SK-N-SH (cell line): ENCODE results near the gene RHOH. TPM values are rescaled to one million over a fixed set of nuclear protein-coding genes. Genes with fewer than 3 reads are reported as not detected.

Source experiments
- CTCF ChIA-PET: fragments of 300-600, 350-600 bp; formaldehyde crosslinking; extraction: SDS; loops from one replicate; lab custom pipeline; 2021; lab: Yijun Ruan, JAX
- POLR2A ChIA-PET: fragments of 350-600 bp; sonication (Branson Sonifier 250); formaldehyde crosslinking; extraction: SDS; loops from one replicate; lab custom pipeline; 2020; ENCODE audit warnings: antibody characterized with exemption, inconsistent platforms; lab: Yijun Ruan, JAX
- DNase-seq: peaks from one replicate; pipeline ENCODE4 v3.0.0; 2012
- H2AFZ ChIP-seq: fragments of 200-600 bp; sonication (generic); 2 replicates; pipeline ENCODE4 v1.8.1; 2016; ENCODE audit warnings: antibody characterized with exemption, mild to moderate bottlenecking, low read depth
- H3F3A ChIP-seq: fragments of 200-600 bp; sonication (generic); replicated peaks from 2 replicates; pipeline ENCODE3; 2016; ENCODE audit warnings: antibody characterized with exemption, mild to moderate bottlenecking; ENCODE audit not compliant: insufficient read depth
- H3K27ac ChIP-seq, 2 experiments: fragments of 200-500 bp in 1 of 2; fragments of 200-600 bp in 1 of 2; sonication (Bioruptor generic) in 1 of 2; sonication (generic), shearing (Covaris generic) in 1 of 2; 2 replicates each; pipeline versions ENCODE4 v1.5.1 to v1.6.1; 2014 to 2016; ENCODE audit warnings: low read depth in 2 of 2, inconsistent platforms in 1 of 2, low read length in 1 of 2, mild to moderate bottlenecking in 1 of 2, mixed read lengths in 1 of 2
- H3K27me3 ChIP-seq: fragments of 200-600 bp; sonication (generic), shearing (Covaris generic); 2 replicates; pipeline ENCODE4 v1.6.1; 2016; ENCODE audit warnings: mixed run types; ENCODE audit not compliant: insufficient read depth
- H3K36me3 ChIP-seq, 2 experiments: fragments of 200-500 bp in 1 of 2; fragments of 200-600 bp in 1 of 2; sonication (Bioruptor generic) in 1 of 2; sonication (generic) in 1 of 2; replicated peaks in 1 of 2; 2 replicates each; pipeline versions ENCODE3 to v1.5.1; 2014 to 2016; ENCODE audit warnings: low read length in 1 of 2, mild to moderate bottlenecking in 1 of 2; ENCODE audit not compliant: insufficient read depth in 2 of 2, control insufficient read depth in 1 of 2
- H3K4me1 ChIP-seq, 2 experiments: fragments of 200-500 bp in 1 of 2; fragments of 200-600 bp in 1 of 2; sonication (Bioruptor generic) in 1 of 2; sonication (generic), shearing (Covaris generic) in 1 of 2; 2 replicates each; pipeline versions ENCODE4 v1.5.1 to v1.6.1; 2014 to 2016; ENCODE audit warnings: low read depth in 1 of 2, low read length in 1 of 2, mixed run types in 1 of 2; ENCODE audit not compliant: insufficient read depth in 2 of 2, control insufficient read depth in 1 of 2
- H3K4me2 ChIP-seq: fragments of 200-600 bp; sonication (generic), shearing (Covaris generic); 2 replicates; pipeline ENCODE4 v1.6.1; 2017; ENCODE audit warnings: mixed run types
- H3K4me3 ChIP-seq, 2 experiments: fragments of 200-500 bp in 1 of 2; fragments of 200-600 bp in 1 of 2; sonication (Bioruptor generic) in 1 of 2; sonication (generic), shearing (Covaris generic) in 1 of 2; 2 replicates each; pipeline versions ENCODE4 v1.5.1 to v1.8.1; 2014 to 2016; ENCODE audit warnings: low read depth in 2 of 2, inconsistent platforms in 1 of 2, low read length in 1 of 2, mild to moderate bottlenecking in 1 of 2, mixed read lengths in 1 of 2, moderate library complexity in 1 of 2
- H3K79me2 ChIP-seq: fragments of 200-600 bp; sonication (generic); 2 replicates; pipeline ENCODE4 v1.8.1; 2017; ENCODE audit warnings: mild to moderate bottlenecking; ENCODE audit not compliant: insufficient read depth
- H3K9ac ChIP-seq: fragments of 200-600 bp; sonication (generic); 2 replicates; pipeline ENCODE4 v1.6.1; 2017; ENCODE audit warnings: mixed run types
- H3K9me2 ChIP-seq: fragments of 200-600 bp; sonication (generic); 2 replicates; pipeline ENCODE4 v1.6.1; 2017; ENCODE audit warnings: mixed run types
- H3K9me3 ChIP-seq: fragments of 200-600 bp; sonication (generic); 2 replicates; pipeline ENCODE4 v1.6.1; 2017; ENCODE audit warnings: mixed run types, mild to moderate bottlenecking, moderate library complexity
- H4K20me1 ChIP-seq: fragments of 200-600 bp; sonication (generic); 2 replicates; pipeline ENCODE4 v1.6.1; 2017; ENCODE audit warnings: mild to moderate bottlenecking, mixed run types; ENCODE audit not compliant: insufficient read depth
- EZH2phosphoT487 ChIP-seq: fragments of 200-600 bp; sonication (generic); IDR thresholded peaks from 2 replicates; pipeline ENCODE4 v1.6.1; 2017; ENCODE audit warnings: low read depth, mixed run types, mild to moderate bottlenecking, antibody characterized with exemption, moderate library complexity, borderline replicate concordance
- FOSL2 ChIP-seq: IDR thresholded peaks from 2 replicates; pipeline ENCODE4 v1.4.0; 2012; ENCODE audit warnings: low read depth, mild to moderate bottlenecking, moderate library complexity, borderline replicate concordance
- FOXJ3 ChIP-seq: sonication (generic); formaldehyde crosslinking; IDR thresholded peaks from 2 replicates; pipeline ENCODE4 v1.5.1; 2020; ENCODE audit warnings: mild to moderate bottlenecking, missing genetic modification reagents
- GATA2 ChIP-seq: sonication (generic); formaldehyde crosslinking; IDR thresholded peaks from 2 replicates; pipeline ENCODE4 v1.5.0; 2020; ENCODE audit warnings: mild to moderate bottlenecking, missing genetic modification reagents
- MEF2A ChIP-seq: IDR thresholded peaks from 2 replicates; pipeline ENCODE4 v1.4.0; 2012; ENCODE audit warnings: low read depth, borderline replicate concordance
- MXI1 ChIP-seq: IDR thresholded peaks from 2 replicates; pipeline ENCODE4 v1.6.1; 2012; ENCODE audit warnings: mild to moderate bottlenecking, low read depth, low read length, improper control_type of control experiment
- NRF1 ChIP-seq: IDR thresholded peaks from 2 replicates; pipeline ENCODE4 v1.6.1; 2012; ENCODE audit warnings: low read depth, mild to moderate bottlenecking, low read length
- RAD21 ChIP-seq: IDR thresholded peaks from 2 replicates; pipeline ENCODE4 v1.6.1; 2012; ENCODE audit warnings: mild to moderate bottlenecking, low read length
- RCOR1 ChIP-seq: fragments of 150-350 bp; IDR thresholded peaks from 2 replicates; pipeline ENCODE4 v1.6.1; 2017; ENCODE audit warnings: antibody characterized with exemption, low read length
- RFX5 ChIP-seq: IDR thresholded peaks from 2 replicates; pipeline ENCODE4 v1.6.1; 2012; ENCODE audit warnings: mild to moderate bottlenecking, improper control_type of control experiment, low read length
- RXRA ChIP-seq: IDR thresholded peaks from 2 replicates; pipeline ENCODE4 v1.4.0; 2012; ENCODE audit warnings: low read depth, mild to moderate bottlenecking, borderline replicate concordance
- SMC3 ChIP-seq: IDR thresholded peaks from 2 replicates; pipeline ENCODE4 v1.6.1; 2012; ENCODE audit warnings: low read depth, low read length, improper control_type of control experiment
- TCF12 ChIP-seq: IDR thresholded peaks from 2 replicates; pipeline ENCODE4 v1.4.0; 2012
- TEAD4 ChIP-seq: IDR thresholded peaks from 2 replicates; pipeline ENCODE4 v1.4.0; 2012; ENCODE audit warnings: mild to moderate bottlenecking, borderline replicate concordance; ENCODE audit not compliant: insufficient read depth
- YY1 ChIP-seq: IDR thresholded peaks from 2 replicates; pipeline ENCODE4 v1.4.0; 2012; ENCODE audit warnings: low read depth, mild to moderate bottlenecking
- WGBS: methylation state at CpG from one replicate; pipeline ENCODE4 v1.1.6; 2017; ENCODE audit warnings: low lambda C conversion rate; 5-methylcytosine and 5-hydroxymethylcytosine counted together
- polyA plus RNA-seq, 3 experiments: library from polyadenylated mRNA; depleted of rRNA; stranded (reverse); fragments of >200 nt; gene quantifications; 2 replicates each; pipeline ENCODE4 v1.2.3, GENCODE V29; 2012
- TF ChIP-seq, protein P1 (sequence below): IDR thresholded peaks from 2 replicates; pipeline ENCODE4 v1.4.0; 2012; ENCODE audit warnings: low read depth, borderline replicate concordance
- TF ChIP-seq, protein P2 (sequence below): IDR thresholded peaks from 2 replicates; pipeline ENCODE4; 2012
- TF ChIP-seq, protein P3 (sequence below): fragments of 200-600 bp; sonication (generic); IDR thresholded peaks from 2 replicates; pipeline ENCODE4 v1.6.1; 2017; ENCODE audit warnings: antibody characterized with exemption, mild to moderate bottlenecking, moderate library complexity

The RHOH gene
- polyA plus RNA-seq, 1 of the 3 experiments (the other 2 are of a cell fraction): not detected

DNA sequence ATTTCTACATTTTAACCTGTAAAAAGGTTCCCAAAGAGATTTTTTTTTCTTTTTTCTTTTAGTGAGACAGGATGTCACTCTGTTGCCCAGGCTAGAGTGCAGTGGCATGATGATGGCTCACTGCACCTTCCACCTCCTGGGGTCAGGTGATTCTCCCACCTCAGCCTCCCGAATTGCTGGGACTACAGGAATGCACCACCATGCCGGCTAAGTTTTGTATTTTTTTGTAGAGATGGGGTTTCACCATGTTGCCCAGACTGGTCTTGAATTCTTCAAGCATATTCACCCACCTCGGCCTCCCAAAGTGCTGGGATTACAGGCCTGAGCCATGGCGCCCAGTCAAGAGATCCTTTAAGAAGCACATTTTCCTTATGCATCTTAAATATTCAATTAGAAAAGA lies 12.6 kb downstream of the RHOH start:
- POLR2A ChIA-PET: no interaction called here

DNA sequence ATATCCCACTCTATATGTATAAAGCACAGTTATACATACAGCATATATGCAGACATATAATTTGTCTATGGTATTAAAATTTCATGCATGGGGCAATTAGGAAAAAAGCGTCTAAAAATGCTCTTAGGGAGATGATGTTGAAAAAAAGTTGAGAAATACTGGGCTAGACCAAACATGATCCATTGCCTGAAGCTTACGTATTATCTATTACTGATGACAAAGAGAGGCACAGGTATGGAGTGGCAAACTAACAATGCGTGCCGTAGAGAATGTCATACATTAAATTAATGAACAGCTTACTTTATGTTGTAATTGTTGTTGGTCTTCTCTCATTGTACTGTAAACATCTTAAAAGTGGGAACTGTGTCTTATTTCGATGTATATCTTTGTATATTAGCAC lies 13.9 kb downstream of the RHOH start:
- H3K27me3 ChIP-seq: no peaks in the 10 kb centered on the region
- H3K4me1 ChIP-seq: peaks cover 5 to 6% of the 10 kb centered on the region in 2 experiments; a peak in 3 of 4 replicates
- no peaks in the 10 kb centered on the region for H4K20me1 ChIP-seq
- ChIA-PET POLR2A (no interaction called here), CTCF (no interaction called here)
- H3K79me2 ChIP-seq: no peaks in the 10 kb centered on the region
- H2AFZ ChIP-seq: no peak overlapping the region
- no peaks in the 10 kb centered on the region for H3K36me3 ChIP-seq
- TF ChIP-seq SMC3 (no peak), RXRA (no peak), TCF12 (no peak), YY1 (no peak), NRF1 (no peak), TEAD4 (no peak), GATA2 (CRISPR knock-in tag) (no peak)
- TF ChIP-seq, protein P1, sequence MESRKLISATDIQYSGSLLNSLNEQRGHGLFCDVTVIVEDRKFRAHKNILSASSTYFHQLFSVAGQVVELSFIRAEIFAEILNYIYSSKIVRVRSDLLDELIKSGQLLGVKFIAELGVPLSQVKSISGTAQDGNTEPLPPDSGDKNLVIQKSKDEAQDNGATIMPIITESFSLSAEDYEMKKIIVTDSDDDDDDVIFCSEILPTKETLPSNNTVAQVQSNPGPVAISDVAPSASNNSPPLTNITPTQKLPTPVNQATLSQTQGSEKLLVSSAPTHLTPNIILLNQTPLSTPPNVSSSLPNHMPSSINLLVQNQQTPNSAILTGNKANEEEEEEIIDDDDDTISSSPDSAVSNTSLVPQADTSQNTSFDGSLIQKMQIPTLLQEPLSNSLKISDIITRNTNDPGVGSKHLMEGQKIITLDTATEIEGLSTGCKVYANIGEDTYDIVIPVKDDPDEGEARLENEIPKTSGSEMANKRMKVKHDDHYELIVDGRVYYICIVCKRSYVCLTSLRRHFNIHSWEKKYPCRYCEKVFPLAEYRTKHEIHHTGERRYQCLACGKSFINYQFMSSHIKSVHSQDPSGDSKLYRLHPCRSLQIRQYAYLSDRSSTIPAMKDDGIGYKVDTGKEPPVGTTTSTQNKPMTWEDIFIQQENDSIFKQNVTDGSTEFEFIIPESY: no peak
- no peak overlapping the region for H3K9ac ChIP-seq
- H3K4me3 ChIP-seq: no peak overlapping the region
- no peaks in the 10 kb centered on the region for H3K9me3 ChIP-seq
- H3K9me2 ChIP-seq: no peaks in the 10 kb centered on the region
- no peak overlapping the region for H3K27ac ChIP-seq
- H3K4me2 ChIP-seq: no peak overlapping the region
- no peaks in the 10 kb centered on the region for H3F3A ChIP-seq
- WGBS: 94% methylated on average over 5 of the region's 5 CpGs
- no peak for DNase-seq

More for the DNA sequence above, 12.6 kb downstream of the RHOH start:
- Histone ChIP-seq H3K4me3 (no peak overlapping the region), H3K27ac (no peak overlapping the region), H3K4me1 (peaks cover 8 to 9% of the 10 kb centered on the region in 2 experiments; a peak in 3 of 4 replicates), H3K79me2 (no peaks in the 10 kb centered on the region)
- TF ChIP-seq MEF2A (no peak), RCOR1 (no peak), RFX5 (no peak), RXRA (no peak), MXI1 (no peak), FOSL2 (no peak), YY1 (no peak), FOXJ3 (CRISPR knock-in tag) (no peak), EZH2phosphoT487 (no peak), RAD21 (no peak)
- TF ChIP-seq, protein P2, sequence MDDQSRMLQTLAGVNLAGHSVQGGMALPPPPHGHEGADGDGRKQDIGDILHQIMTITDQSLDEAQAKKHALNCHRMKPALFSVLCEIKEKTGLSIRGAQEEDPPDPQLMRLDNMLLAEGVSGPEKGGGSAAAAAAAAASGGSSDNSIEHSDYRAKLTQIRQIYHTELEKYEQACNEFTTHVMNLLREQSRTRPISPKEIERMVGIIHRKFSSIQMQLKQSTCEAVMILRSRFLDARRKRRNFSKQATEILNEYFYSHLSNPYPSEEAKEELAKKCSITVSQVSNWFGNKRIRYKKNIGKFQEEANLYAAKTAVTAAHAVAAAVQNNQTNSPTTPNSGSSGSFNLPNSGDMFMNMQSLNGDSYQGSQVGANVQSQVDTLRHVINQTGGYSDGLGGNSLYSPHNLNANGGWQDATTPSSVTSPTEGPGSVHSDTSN: no peak
- TF ChIP-seq, protein P3, sequence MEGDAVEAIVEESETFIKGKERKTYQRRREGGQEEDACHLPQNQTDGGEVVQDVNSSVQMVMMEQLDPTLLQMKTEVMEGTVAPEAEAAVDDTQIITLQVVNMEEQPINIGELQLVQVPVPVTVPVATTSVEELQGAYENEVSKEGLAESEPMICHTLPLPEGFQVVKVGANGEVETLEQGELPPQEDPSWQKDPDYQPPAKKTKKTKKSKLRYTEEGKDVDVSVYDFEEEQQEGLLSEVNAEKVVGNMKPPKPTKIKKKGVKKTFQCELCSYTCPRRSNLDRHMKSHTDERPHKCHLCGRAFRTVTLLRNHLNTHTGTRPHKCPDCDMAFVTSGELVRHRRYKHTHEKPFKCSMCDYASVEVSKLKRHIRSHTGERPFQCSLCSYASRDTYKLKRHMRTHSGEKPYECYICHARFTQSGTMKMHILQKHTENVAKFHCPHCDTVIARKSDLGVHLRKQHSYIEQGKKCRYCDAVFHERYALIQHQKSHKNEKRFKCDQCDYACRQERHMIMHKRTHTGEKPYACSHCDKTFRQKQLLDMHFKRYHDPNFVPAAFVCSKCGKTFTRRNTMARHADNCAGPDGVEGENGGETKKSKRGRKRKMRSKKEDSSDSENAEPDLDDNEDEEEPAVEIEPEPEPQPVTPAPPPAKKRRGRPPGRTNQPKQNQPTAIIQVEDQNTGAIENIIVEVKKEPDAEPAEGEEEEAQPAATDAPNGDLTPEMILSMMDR: no peak
- TF ChIP-seq, all 33 proteins: peak for 0
- CTCF ChIA-PET: no interaction called here
- H2AFZ ChIP-seq: no peak overlapping the region
- no peaks in the 10 kb centered on the region for H3K9me3 ChIP-seq
- no peaks in the 10 kb centered on the region for H3F3A ChIP-seq
- H3K9ac ChIP-seq: no peak overlapping the region
- no peak overlapping the region for H3K4me2 ChIP-seq
- 89% methylated on average over 4 of the region's 4 CpGs for WGBS
- DNase-seq: no peak
- H3K36me3 ChIP-seq: no peaks in the 10 kb centered on the region
- H3K27me3 ChIP-seq: no peaks in the 10 kb centered on the region
- H3K9me2 ChIP-seq: no peaks in the 10 kb centered on the region
- H4K20me1 ChIP-seq: no peaks in the 10 kb centered on the region
